ENCODE results near the gene GARNL3.

Gene GARNL3

DNA sequence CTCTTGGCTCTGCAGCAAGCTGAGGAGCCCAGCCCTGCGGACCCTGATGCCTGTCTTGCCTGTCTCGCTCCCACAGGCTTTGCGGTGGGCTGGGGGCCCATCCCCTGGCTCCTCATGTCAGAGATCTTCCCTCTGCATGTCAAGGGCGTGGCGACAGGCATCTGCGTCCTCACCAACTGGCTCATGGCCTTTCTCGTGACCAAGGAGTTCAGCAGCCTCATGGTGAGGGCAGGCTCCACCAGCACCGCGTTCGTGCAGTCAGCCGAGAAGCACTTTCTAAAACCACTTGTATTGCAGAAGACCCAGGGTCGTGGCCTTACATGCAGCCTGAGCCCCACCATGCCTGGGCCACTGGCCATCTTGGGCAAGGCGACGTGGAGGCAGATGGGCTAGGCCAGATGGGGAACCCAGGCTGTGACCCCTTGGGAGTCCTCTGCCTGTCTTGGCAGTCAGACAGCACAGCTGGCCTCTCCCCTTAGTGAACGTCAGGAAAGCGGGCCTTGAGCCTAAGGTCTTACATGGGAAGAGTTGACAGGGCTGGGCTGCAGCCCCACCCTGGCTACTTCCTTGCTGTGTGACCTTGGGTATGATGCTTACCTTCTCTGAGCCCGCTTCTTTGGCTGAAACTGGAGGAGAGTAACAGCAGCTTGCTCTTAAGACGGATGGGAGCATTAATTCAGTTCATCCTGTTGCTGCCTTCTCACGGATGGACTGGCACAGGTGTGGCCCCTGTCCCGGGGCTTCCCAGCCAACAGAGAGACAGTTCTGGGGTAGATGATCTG, 141.0 kb downstream of the GARNL3 start:
- no peak for DNase-seq

DNA sequence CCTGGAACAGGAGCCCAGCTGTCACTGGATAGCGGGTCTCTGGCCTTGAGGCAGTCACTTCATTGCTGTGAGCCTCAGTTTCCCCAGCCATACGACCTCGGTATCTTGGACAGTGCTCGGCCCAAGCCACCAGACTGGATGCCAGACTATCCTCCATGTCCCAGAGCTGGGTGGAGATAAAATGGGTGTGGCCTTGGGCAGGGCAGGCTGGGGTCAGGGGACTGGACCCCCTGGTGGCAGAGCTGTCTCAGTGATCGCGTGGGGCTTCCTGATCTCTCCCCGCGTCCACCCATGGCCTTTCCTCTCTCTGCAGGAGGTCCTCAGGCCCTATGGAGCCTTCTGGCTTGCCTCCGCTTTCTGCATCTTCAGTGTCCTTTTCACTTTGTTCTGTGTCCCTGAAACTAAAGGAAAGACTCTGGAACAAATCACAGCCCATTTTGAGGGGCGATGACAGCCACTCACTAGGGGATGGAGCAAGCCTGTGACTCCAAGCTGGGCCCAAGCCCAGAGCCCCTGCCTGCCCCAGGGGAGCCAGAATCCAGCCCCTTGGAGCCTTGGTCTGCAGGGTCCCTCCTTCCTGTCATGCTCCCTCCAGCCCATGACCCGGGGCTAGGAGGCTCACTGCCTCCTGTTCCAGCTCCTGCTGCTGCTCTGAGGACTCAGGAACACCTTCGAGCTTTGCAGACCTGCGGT, 142.4 kb downstream of the GARNL3 start:
- DNase-seq, result no peak

DNA sequence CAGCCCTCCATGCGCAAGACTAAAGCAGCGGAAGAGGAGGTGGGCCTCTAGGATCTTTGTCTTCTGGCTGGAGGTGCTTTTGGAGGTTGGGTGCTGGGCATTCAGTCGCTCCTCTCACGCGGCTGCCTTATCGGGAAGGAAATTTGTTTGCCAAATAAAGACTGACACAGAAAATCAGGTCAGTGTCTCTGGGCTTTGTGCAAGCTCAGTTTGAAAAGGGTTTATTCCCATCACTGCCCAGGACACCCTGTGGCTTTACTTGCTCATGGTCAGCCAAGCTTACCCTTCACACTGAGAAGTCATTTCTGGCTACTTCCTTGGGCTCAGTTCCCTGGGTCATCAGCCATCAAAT, 142.9 kb downstream of the GARNL3 start:
- DNase-seq, result no peak

DNA sequence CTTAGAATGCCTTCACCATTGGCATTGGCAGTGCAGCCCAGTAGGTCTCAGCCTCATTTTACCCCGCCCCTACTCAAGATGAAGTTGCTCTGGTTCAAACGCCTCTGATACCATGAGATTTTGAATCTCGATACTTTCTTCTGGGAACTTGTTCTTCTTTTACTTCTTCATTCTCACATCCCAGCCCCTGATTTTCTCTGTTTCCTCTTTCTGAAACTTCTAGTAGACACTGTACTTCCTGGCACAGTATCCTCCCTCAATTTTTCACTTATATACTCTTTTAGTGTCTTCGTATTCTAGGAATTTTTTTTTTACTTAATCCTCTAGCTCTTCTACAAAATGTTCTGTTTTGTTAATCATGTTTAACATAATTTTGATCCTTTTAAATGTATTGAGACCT, 146.5 kb downstream of the GARNL3 start:
- DNase-seq, result no peak

DNA sequence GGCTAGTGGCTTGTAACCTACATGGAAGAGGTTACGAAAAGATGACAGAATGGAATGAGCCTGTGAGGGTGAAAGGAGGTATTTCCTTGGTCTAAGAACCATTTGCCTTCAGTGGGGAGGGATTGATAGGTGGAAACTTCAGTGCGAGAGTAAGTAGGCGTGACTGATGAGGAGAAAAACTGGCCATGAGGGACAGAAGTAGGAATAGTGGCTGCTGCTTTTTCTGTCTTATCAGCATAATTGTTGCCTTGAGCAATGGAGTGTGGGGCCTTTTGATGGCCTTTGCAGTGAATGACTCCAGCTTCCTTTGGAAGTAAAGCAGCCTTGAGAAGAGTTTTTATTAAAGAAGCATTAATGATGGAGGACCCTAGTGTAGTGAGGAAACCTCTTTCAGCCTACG, 150.6 kb downstream of the GARNL3 start:
- no peak for DNase-seq

DNA sequence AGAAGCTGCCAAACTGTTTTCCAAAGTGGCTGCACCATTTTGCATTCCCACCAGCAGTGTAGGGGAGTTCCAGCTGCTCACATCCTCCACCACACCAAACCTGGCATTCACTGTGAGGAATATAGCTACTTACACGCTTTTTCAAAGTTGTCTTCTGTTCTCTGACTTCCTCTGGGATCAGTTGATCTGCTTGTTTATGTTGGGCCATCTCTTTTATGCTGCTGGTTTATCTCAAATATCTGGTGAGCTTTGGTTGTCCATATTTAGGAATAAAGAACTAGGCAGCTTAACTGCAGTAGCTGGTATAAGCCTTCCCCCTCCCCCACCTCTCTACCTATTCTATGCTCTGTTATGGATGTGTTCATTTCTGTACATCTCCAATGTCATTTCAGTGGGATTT, 151.1 kb downstream of the GARNL3 start:
- no peak for DNase-seq

DNA sequence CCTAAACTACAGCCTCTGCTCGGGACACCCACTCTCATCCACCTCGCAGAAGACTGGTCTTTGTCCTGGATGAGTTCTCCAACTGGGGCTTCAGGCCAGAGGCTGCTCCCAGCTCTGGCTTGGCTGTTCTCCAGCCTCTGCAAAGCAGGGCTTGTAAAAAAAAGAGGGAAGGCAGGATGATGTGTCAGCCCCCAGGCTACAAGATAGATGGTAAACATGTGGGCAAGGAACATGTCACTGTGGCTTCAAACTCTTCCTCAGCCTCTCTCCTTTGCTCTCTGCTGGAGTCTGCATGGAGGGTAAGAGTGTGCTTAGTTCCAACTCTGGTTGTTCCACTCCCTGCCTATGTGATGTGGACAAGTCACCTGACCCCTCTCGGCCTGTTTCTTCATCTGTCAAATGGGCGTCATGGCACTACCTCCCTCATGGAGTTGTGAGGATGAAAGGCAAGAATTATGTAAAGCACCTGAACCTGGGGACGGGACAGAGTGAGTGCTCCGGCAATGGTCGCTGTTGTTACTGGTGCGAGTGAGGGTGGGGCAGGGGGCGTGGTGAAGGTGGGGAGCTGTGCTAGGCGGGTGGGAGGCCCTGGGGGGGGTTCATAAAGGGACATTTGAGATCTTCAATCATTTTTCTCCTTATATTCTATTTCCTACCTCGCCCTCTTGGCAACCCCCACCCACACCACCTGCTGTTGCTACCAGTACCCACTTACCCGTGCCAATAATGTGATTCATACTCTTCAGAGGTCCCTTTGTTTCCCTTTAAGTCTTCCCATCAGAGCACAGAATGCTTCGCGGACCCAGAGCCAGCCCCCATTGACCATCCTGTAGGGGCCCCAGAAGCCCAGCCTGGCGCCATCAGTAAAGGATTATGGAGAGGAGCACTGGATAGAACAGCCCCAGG, 152.8 kb downstream of the GARNL3 start:
- DNase-seq, result peak; percentile 38

DNA sequence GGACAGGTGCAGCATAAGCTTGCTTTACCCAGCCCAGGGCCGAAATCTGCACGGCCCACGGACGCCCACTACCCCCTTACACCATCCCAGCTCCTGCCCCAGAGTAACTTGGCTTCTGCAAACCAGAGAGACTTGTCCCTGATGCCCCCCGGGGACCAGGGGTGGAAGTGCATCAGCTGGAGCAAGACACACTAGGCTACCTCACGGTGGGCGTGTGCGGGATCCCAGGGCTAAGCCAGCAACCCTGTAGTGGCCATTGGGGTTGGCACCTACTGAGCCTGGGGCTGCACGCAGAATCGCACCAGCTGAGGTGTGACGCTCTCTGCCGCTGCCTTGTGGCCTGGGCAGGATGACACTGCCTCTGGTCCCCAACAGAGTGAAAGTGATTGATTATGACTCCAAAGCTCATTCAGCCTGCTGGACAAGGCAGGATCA, 153.5 kb downstream of the GARNL3 start:
- DNase-seq, result no peak

DNA sequence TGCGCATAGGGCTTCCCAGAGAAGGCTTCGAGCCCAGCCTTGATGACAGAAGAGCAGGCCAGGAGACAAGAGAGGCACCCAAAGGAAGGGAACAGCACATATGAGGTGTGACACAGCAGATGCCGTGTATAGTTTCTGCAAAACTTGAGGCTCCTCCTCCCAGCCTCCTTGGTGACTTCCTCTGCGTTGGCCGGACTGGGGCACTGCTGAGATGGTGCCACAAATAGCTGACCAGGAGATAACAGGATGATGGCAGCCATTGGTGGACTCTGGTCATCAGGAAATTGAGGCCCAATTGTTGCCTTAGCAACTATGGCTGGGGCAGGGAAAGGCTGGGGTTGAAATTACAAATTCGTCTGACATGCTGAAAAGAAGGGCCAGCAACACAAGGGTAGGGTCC, 154.8 kb downstream of the GARNL3 start:
- no peak for DNase-seq

DNA sequence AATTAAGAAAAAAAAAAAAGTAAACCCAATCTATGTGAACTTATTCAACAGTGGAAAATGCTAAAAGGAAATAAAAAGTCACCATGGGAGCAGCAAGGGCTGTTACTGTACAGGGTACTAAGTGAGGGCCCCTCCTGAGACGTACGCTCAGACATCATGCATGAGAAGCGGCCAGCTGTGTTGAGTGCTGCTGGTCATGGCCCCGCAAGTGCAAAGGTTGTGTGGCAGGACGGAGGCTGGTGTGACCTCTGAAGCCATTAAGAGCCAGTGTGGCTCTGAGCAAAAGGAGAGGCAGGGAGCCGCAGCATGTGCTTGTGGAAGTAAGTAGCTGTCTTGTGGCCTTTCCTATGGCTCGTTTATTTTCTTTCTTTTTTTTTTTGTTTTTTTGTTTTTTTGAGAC, 156.5 kb downstream of the GARNL3 start:
- no peak for DNase-seq

DNA sequence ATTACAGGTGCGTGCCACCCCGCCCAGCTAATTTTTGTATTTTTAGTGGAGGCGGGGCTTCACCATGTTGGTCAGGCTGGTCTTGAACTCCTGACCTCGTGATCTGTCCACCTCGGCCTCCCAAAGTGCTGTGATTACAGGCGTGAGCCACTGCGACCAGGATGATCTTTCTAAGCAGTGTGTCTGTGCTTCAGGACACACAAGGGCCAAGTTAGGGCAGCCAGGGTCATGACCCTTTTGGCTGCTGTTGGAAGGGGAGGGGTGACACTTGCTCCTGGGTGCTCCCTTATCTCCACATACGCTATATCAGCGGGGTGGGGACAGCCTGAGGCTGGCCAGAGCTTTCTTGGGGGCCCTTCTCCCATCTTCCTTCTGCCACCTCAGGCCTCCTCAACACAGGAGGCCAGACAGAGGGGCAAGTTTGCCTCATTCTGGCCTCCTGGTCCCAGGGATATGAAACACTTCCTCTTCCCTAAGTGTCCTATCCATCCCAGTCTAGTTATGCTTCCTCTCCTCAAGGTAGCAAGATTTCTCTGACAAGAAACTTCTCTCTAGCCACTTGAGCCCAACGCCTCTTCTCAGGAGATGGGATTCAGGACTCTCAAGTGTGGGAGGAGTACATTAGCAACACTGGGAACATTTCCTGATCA, 157.7 kb downstream of the GARNL3 start:
- no peak for DNase-seq

DNA sequence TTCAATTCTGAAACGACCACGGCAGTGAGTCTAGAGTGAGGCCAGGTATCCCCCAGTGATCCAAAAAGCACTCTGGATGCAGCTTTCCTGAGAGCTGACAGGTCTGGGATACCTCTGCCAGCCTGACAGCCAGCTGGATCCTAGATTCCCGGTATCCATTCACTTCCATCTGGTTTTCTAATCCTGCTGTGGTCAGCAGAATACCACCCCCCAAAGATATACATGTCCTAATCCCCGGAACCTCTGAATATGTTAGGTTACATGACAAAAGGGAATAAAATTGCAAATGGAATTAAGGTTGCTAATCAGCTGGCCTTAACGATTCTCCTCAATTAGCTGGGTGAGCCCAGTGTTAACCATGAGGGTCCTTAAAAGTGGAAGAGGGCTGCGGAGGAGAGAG, 158.2 kb downstream of the GARNL3 start:
- DNase-seq, result no peak

DNA sequence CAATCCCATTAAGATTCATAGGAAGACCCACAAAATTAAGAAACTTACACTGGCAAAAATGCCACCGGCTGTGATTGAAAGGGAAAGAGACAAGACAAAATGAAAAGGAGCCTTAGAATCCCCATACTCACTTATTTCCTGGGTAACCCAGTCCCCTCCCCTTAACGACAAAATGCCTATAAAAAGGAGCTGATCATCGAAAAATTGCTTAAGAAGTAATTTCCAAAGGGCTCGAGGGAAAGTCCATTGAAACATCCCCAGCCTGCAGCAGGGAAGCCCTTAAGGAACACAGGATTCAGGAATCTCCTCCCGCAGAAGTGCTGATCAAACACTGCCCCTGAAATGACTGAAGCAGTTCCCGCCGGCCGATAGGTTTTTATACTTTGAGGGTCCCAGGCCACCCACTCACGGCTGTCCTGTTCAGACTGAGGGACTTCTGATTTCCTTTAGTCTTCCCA, 158.9 kb downstream of the GARNL3 start:
- no peak for DNase-seq

DNA sequence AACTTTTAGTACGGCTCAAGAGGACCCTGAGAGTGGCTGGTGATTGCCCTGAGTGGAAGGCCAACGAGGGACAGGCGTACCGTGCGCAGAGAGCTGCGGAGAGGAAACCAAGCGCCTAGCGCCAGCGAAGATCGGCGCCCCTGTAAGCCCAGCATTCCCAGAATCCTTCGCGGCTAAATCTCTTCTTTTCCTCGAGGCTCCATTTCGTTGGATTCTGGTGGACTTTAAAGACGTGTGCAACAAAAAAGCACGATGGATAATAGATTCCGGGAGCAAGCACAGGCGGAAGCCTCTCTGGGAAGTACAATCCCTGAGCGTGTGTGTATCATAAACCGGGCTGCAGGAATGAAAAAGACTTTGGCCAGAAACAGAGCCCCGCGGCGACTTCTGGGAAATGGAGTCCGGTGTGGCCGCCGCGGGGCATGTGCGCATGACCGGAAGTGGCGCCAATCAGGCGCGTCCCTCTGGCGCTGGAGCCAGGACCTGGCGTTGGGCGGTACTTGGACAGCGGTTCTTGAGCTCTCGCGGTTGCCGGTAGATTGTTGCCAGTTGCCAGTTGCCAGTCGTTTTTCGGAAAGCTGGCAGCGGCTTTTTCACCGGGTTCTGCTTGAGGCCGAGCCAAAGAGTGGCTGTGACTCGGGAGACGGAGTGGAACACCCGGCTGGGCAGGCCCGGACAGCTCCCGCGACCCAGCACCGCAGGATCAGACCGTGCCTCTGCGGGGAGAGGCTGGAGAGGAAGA, 159.5 kb downstream of the GARNL3 start, which contains the start of gene ZNF79:
Gene ZNF79, plus strand, starts transcription at position 449 of the 742 bp plus-strand sequence. CDS start 406 bp downstream, outside the sequence.
- peak; percentile 86 for DNase-seq

DNA sequence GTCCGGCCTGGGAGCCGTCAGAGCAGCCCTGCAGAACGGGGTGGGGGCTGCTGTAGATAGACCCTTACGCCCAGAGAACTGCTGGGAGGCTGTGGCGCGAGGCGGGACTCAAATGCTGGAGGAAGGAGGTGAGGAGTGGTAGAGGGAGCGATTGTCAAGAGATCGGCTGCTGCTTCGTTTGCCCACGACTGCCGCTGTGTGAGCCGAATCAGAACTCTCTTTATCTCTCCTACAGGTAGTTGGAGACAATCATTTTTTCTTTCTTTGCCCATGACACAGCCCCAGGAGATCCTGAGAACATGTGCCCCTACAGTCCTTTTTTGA, 160.1 kb downstream of the GARNL3 start:
- no peak for DNase-seq

DNA sequence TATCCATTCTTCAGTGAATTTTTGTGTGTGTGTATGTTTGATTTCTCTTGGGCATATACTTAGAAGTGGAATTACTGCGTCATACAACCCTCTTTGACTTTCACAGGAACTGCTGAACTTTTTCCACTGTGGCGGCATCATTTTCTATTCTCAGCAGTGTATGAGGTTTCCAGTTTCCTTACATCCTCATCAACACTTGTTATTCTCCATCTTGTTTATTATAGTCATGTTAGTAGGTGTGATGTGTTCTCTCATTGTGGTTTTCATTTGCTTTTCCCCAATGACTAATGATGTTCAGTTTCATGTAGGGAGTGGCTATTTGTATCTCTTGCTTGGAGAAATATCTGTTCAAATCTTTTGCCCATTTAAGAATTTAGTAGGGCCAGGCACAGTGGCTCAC, 162.2 kb downstream of the GARNL3 start:
- DNase-seq, result no peak

DNA sequence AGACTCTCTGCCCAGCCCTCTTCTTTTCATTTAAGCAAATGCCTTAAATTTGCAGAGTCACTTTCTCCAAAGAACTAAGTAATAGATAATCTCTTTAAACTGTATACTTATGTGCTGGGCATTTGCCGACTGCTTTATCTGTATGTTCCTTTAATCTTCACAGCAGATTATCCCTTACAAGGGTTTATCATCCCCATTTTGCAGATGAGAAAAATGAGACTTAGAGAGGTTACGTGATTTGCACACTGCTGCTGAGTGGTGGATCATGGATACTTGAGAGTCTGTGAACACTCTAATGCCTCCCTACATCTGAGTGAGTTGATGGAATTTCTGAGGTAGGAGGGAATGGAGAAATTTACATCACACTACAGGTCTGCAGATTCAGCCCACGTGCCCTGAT, 163.8 kb downstream of the GARNL3 start:
- DNase-seq, result no peak

DNA sequence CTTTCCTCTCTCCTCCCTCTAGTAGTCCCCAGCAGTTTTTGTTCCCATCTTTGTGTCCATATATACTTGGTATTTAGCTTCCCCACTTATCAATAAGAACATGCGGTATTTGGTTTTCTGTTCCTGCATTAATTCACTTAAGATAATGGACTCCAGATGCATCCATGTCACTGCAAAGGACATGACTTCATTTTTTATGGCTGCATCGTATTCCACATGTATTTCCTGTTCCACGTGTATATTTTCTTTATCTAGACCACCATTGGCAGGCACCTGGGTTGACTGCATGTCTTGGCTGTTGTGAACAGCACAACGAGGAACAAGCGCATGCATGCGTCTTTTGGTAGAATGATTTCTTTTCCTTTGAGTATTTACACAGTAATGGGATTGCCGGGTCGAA, 165.8 kb downstream of the GARNL3 start:
- DNase-seq, result no peak

DNA sequence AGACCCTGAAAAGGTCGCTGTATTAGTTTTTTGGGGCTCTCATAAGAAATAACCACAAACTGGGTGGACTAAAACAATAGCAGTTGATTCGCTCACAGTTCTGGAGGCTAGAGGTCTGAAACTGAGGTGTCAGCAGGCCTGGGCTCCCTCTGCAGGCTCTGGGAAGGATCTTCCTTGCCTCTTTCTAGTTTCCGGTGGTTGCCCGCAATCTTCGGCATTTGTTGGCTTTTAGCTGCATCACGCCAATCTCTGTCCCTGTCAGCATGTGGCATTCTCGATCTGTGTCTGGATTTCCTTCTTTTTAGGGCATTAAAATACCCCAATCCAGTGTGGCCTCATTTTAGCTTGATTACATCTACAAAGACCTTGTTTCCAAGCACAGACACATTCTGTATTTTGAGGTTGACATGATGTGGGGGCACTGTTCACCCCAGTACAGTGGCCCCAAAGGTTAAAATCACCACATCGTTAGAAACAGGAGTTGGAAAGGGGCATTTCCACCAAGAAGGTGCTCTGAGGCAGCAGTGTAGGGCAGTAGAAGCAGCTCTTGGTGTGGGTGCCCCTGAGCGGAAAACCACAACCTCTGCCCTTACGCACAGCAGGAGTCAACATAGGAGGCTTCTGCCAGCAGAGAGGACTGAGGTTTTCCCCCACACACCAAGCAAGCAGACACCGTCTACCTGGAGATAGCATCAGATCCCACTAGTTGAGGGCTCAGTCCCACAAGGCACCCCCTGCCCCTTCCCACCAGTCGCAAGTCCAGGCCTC, 173.1 kb downstream of the GARNL3 start:
- no peak for DNase-seq

DNA sequence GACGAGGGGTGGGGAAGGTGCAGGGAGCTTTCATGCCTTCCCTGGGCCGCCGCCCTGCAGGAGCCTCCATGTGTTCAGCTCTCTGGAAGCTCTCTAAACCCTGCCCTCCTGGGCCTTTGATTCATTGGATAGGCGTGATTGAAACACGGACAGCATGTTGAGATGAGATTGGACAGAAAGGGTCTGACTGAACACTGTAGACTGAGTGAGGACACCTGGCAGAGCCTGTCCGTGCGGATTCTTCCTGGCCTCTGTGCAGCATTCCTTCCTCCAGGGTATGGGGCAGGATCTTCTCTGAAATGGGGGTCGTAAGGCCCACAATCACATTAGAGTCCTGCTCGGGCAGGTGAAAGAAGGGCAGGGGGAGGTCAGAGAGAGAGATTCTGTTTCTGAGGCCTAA, 173.8 kb downstream of the GARNL3 start:
- no peak for DNase-seq
